Endothelial cell of umbilical vein (primary cell): Measurements from ENCODE around the gene KIFC3.

Experiments
- CTCF ChIP-seq, 2 donors: IDR thresholded peaks; 1 replicate in 1 of 2; 2 replicates in 1 of 2; pipeline ENCODE4 v1.5.1; 2011; ENCODE audit warnings: low read length in 2 of 2, mild to moderate bottlenecking in 2 of 2, moderate library complexity in 2 of 2, control low read depth in 1 of 2, inconsistent platforms in 1 of 2, low read depth in 1 of 2; ENCODE audit not compliant: insufficient read depth in 1 of 2; ENCODE audit errors: extremely low read depth in 1 of 2
- EZH2 ChIP-seq: IDR thresholded peaks from 2 replicates; pipeline ENCODE4 v1.6.1; 2012; ENCODE audit warnings: borderline replicate concordance, low read depth, mild to moderate bottlenecking, moderate library complexity, low read length, inconsistent platforms; ENCODE audit not compliant: severe bottlenecking
- FOS ChIP-seq: IDR thresholded peaks from 2 replicates; pipeline ENCODE4 v1.6.1; 2011; ENCODE audit warnings: mild to moderate bottlenecking, low read length, moderate library complexity, borderline replicate concordance; ENCODE audit not compliant: insufficient read depth
- GATA2 ChIP-seq: IDR thresholded peaks from 2 replicates; pipeline ENCODE4 v1.7.0; 2011; ENCODE audit warnings: low read depth, mild to moderate bottlenecking, moderate library complexity, mixed read lengths, low read length; ENCODE audit not compliant: insufficient read length, insufficient read depth
- POLR2A ChIP-seq: IDR thresholded peaks from 2 replicates; pipeline ENCODE4 v1.6.1; 2012; ENCODE audit warnings: low read depth, mild to moderate bottlenecking, control low read depth, low read length
- POLR2AphosphoS5 ChIP-seq: IDR thresholded peaks from 2 replicates; pipeline ENCODE4 v1.6.1; 2012; ENCODE audit warnings: low read depth, mild to moderate bottlenecking, control low read depth, low read length, moderate library complexity; ENCODE audit not compliant: insufficient read depth
- TF ChIP-seq, protein P1 (sequence below): IDR thresholded peaks from 2 replicates; pipeline ENCODE4 v1.6.1; 2011; ENCODE audit not compliant: insufficient read depth, insufficient read length

- no peak for TF ChIP-seq CTCF (IDR thresholded peaks at IDR 0.05; ENCODE audit: extremely low read depth in 1 of 2, insufficient read depth in 1 of 2, low read depth in 1 of 2, low read length in 2 of 2)
- no peak for TF ChIP-seq EZH2
- TF ChIP-seq POLR2AphosphoS5 = no peak
- TF ChIP-seq POLR2A = no peak
- TF ChIP-seq FOS = no peak
- TF ChIP-seq, protein P1, sequence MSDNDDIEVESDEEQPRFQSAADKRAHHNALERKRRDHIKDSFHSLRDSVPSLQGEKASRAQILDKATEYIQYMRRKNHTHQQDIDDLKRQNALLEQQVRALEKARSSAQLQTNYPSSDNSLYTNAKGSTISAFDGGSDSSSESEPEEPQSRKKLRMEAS = no peak
- no peak for TF ChIP-seq GATA2
Measured at GRCh38 chr16:57826052-57826451, 23.8 kb upstream of the KIFC3 start.
